ENCODE results near the gene POLR3E.

The POLR3E gene

GRCh38 chr16:22297114-22297870, at the start of gene POLR3E:
Gene POLR3E (plus strand): TSS chr16:22297409. CDS start chr16:22302969, 5,560 bp downstream.
- peak; percentile 98 for DNase-seq

- DNase-seq = no peak
Observed at GRCh38 chr16:22250522-22250921, 46.7 kb upstream of the POLR3E start.

GRCh38 chr16:22252317-22252716, 44.9 kb upstream of the POLR3E start:
- no peak for DNase-seq

- DNase-seq = no peak
Observed at GRCh38 chr16:22253272-22253671, 43.9 kb upstream of the POLR3E start.

- no peak for DNase-seq
Observed at GRCh38 chr16:22255335-22255734, 41.9 kb upstream of the POLR3E start.

GRCh38 chr16:22257440-22257839, 39.8 kb upstream of the POLR3E start:
- DNase-seq = no peak

- no peak for DNase-seq
Observed at GRCh38 chr16:22260490-22260889, 36.7 kb upstream of the POLR3E start.

GRCh38 chr16:22262460-22262859, 34.7 kb upstream of the POLR3E start:
- no peak for DNase-seq

- DNase-seq = no peak
Observed at GRCh38 chr16:22264786-22265185, 32.4 kb upstream of the POLR3E start.

- DNase-seq = no peak
Observed at GRCh38 chr16:22265351-22265750, 31.9 kb upstream of the POLR3E start.

- DNase-seq = no peak
Observed at GRCh38 chr16:22266546-22266945, 30.7 kb upstream of the POLR3E start.

- DNase-seq = no peak
Observed at GRCh38 chr16:22267764-22268163, 29.4 kb upstream of the POLR3E start.

- DNase-seq = no peak
Observed at GRCh38 chr16:22270525-22270924, 26.7 kb upstream of the POLR3E start.

- DNase-seq = no peak
Observed at GRCh38 chr16:22272870-22273650, 24.1 kb upstream of the POLR3E start.

GRCh38 chr16:22274916-22275315, 22.3 kb upstream of the POLR3E start:
- DNase-seq = no peak

- DNase-seq = no peak
Observed at GRCh38 chr16:22278441-22279230, 18.6 kb upstream of the POLR3E start.

GRCh38 chr16:22282254-22282892, 14.8 kb upstream of the POLR3E start:
- DNase-seq = no peak

- DNase-seq = peak; percentile 36
Observed at GRCh38 chr16:22284637-22285036, 12.6 kb upstream of the POLR3E start.

- no peak for DNase-seq
Observed at GRCh38 chr16:22285080-22285479, 12.1 kb upstream of the POLR3E start.

GRCh38 chr16:22291020-22291419, 6.2 kb upstream of the POLR3E start:
- no peak for DNase-seq

- peak; percentile 85 for DNase-seq
Observed at GRCh38 chr16:22291860-22292318, 5.3 kb upstream of the POLR3E start.

GRCh38 chr16:22292320-22292719, 4.9 kb upstream of the POLR3E start:
- DNase-seq = no peak
